Measurements from ENCODE around the gene CEP250. TPM values are rescaled to one million over a fixed set of nuclear protein-coding genes. Genes with fewer than 3 reads are reported as not detected.

Gene CEP250
- total RNA-seq, 1 experiment from 2014 or later = 56.6 TPM

DNA sequence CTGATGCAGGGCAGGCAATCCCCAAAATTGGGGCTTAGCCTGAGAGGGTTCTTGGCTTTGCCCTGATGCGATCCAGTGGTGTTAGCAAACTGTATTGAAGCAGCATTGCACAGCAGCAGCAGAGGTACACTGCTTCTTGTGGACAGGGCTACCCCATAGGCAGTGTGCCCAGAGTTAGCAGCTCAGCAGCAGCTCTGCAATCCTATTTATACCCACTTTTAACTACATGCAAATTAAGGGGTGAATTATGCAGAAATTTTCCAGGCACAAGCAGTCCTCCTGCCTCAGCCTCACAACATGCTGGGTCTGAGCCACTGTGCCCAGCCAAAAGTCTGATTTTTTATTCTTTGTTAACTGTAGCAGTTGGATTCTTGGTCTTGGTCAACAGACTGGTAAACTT lies 70.2 kb downstream of the CEP250 start:
- no peaks in the 10 kb centered on the region for H3K36me3 ChIP-seq (ENCODE audit: insufficient read depth, low read length, poor library complexity, severe bottlenecking)
- H3K4me1 ChIP-seq (ENCODE audit: insufficient read depth, low read length, poor library complexity, severe bottlenecking) = peaks cover 4% of the 10 kb centered on the region
- no peaks in the 10 kb centered on the region for H3K9me3 ChIP-seq (ENCODE audit: low read depth, low read length, poor library complexity, severe bottlenecking)
- BruUV-seq (replicated peaks) = no TSS peak
- POLR2A ChIA-PET (ENCODE audit: low non-redundant PET) = no interaction called here
- intact Hi-C loops (cut with micrococcal nuclease; ENCODE audit: unreplicated experiment) = no loop called here
- H3K27ac ChIP-seq (ENCODE audit: low read depth, low read length, poor library complexity, severe bottlenecking) = no peak overlapping the region
- CTCF ChIA-PET = no interaction called here
- peak; percentile 12 for DNase-seq (ENCODE audit: low spot score)
- no peak overlapping the region for H3K4me3 ChIP-seq (ENCODE audit: low read depth, low read length, poor library complexity, severe bottlenecking)
- TF ChIP-seq EZH2 (IDR thresholded peaks at IDR 0.05; ENCODE audit: borderline replicate concordance, low read depth, low read length, poor library complexity, severe bottlenecking) = no peak
- H3K27me3 ChIP-seq (replicated peaks; ENCODE audit: insufficient read depth, low read depth, low read length, poor library complexity) = no peaks in the 10 kb centered on the region

DNA sequence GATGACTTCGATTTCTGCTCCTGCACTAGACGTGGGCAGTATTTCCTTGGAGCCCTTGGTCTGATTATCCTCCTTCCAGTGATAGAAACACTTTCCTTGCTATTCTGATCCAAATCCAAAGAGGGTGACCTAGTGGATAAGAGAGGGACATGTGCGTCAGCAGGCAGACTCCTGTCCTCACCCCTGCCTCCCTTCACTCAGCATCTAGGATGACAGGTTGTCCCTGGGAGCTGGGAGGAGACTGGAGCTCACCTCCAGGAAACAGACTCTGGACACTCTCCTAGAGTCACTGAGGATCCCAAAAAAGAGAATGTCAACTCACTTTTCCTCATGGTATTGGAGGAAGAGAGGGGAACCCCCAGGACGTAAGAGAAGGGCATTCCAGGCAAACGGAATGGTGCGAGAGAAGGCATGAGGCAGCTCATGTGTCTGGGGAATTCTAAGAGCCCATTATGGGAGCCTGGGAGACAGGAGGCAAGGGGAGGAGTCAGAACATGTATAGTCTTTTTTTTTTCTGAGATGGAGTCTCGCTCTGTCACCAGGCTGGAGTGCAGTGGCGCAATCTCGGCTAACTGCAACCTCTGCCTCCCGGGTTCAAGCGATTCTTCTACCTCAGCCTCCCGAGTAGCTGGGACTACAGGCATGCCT lies 71.8 kb downstream of the CEP250 start:
- no TSS peak for BruUV-seq (replicated peaks)
- Histone ChIP-seq H3K9me3 (ENCODE audit: low read depth, low read length, poor library complexity, severe bottlenecking) (no peaks in the 10 kb centered on the region), H3K27me3 (replicated peaks; ENCODE audit: insufficient read depth, low read depth, low read length, poor library complexity) (no peaks in the 10 kb centered on the region), H3K4me1 (ENCODE audit: insufficient read depth, low read length, poor library complexity, severe bottlenecking) (peaks cover 4% of the 10 kb centered on the region), H3K4me3 (ENCODE audit: low read depth, low read length, poor library complexity, severe bottlenecking) (no peak overlapping the region), H3K27ac (ENCODE audit: low read depth, low read length, poor library complexity, severe bottlenecking) (no peak overlapping the region), H3K36me3 (ENCODE audit: insufficient read depth, low read length, poor library complexity, severe bottlenecking) (no peaks in the 10 kb centered on the region)
- TF ChIP-seq EZH2 (IDR thresholded peaks at IDR 0.05; ENCODE audit: borderline replicate concordance, low read depth, low read length, poor library complexity, severe bottlenecking) = no peak
- TF ChIP-seq, protein P1, sequence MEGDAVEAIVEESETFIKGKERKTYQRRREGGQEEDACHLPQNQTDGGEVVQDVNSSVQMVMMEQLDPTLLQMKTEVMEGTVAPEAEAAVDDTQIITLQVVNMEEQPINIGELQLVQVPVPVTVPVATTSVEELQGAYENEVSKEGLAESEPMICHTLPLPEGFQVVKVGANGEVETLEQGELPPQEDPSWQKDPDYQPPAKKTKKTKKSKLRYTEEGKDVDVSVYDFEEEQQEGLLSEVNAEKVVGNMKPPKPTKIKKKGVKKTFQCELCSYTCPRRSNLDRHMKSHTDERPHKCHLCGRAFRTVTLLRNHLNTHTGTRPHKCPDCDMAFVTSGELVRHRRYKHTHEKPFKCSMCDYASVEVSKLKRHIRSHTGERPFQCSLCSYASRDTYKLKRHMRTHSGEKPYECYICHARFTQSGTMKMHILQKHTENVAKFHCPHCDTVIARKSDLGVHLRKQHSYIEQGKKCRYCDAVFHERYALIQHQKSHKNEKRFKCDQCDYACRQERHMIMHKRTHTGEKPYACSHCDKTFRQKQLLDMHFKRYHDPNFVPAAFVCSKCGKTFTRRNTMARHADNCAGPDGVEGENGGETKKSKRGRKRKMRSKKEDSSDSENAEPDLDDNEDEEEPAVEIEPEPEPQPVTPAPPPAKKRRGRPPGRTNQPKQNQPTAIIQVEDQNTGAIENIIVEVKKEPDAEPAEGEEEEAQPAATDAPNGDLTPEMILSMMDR (conservative IDR thresholded peaks at IDR 0.05; ENCODE audit: low read depth, low read length) = no peak
- POLR2A ChIA-PET (ENCODE audit: low non-redundant PET) = no interaction called here
- intact Hi-C loops (cut with micrococcal nuclease; ENCODE audit: unreplicated experiment) = no loop called here
- no peak for DNase-seq (ENCODE audit: low spot score)
- CTCF ChIA-PET = no interaction called here

DNA sequence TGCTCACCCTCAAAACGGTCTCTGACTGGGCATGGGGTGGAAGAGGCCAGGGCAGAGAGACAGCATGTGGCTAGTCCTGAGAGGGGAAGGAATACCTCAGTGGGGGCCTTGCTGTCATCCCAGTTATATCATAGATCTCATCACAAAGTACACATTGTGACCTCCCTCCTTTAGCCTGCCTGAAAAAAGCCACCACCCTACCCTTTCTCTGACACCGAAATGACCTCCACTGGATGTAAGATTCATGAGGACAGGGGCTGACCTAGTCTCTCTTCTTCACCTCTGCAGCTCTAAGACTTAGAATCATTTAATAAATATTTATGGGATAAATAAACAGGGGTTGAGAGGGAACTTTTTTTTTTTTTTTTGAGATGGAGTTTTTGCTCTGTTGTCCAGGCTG lies 74.2 kb downstream of the CEP250 start, which contains the start of gene C20orf173:
Gene C20orf173, minus strand, starts transcription at position 101 of the 400 bp plus-strand sequence. CDS start 279 bp downstream, outside the sequence.
- ChIA-PET CTCF (no interaction called here), POLR2A (ENCODE audit: low non-redundant PET) (no interaction called here)
- Histone ChIP-seq H3K27me3 (replicated peaks; ENCODE audit: insufficient read depth, low read depth, low read length, poor library complexity) (no peaks in the 10 kb centered on the region), H3K9me3 (ENCODE audit: low read depth, low read length, poor library complexity, severe bottlenecking) (no peaks in the 10 kb centered on the region), H3K4me1 (ENCODE audit: insufficient read depth, low read length, poor library complexity, severe bottlenecking) (peaks cover 4% of the 10 kb centered on the region), H3K4me3 (ENCODE audit: low read depth, low read length, poor library complexity, severe bottlenecking) (no peak within 1 kb of the TSS), H3K36me3 (ENCODE audit: insufficient read depth, low read length, poor library complexity, severe bottlenecking) (no peaks in the 10 kb centered on the region), H3K27ac (ENCODE audit: low read depth, low read length, poor library complexity, severe bottlenecking) (no peak within 1 kb of the TSS)
- BruUV-seq (replicated peaks) = no TSS peak
- DNase-seq (ENCODE audit: low spot score) = no peak
- intact Hi-C loops (cut with micrococcal nuclease; ENCODE audit: unreplicated experiment) = no loop called here
- TF ChIP-seq, protein P1 (conservative IDR thresholded peaks at IDR 0.05; ENCODE audit: low read depth, low read length) = no peak
- TF ChIP-seq EZH2 (IDR thresholded peaks at IDR 0.05; ENCODE audit: borderline replicate concordance, low read depth, low read length, poor library complexity, severe bottlenecking) = no peak

DNA sequence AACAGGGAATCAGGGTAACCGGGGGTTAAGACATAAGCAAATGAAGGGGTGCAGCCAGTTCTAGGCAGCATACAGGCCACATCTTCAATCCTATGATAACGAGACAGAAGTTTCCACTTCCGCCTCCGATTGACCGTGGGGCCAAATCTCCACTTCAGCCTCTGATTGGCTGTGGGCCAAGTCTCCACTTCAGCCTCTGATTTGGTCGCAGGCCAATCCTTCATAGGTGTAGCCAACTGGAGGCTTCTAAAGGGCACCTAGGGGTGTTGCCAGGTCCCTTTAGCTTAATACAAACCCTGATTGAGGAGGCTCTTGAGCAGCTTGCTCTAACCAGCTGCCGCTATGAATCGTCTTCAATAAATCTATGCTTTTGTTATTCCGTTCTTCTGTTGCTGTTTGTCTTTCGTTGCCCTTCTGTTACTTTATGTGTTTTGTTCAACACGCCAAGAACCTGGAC lies 84.4 kb downstream of the CEP250 start:
- Histone ChIP-seq H3K9me3 (ENCODE audit: low read depth, low read length, poor library complexity, severe bottlenecking) (no peaks in the 10 kb centered on the region), H3K4me3 (ENCODE audit: low read depth, low read length, poor library complexity, severe bottlenecking) (no peak overlapping the region), H3K27ac (ENCODE audit: low read depth, low read length, poor library complexity, severe bottlenecking) (no peak overlapping the region), H3K4me1 (ENCODE audit: insufficient read depth, low read length, poor library complexity, severe bottlenecking) (peaks cover 7% of the 10 kb centered on the region), H3K27me3 (replicated peaks; ENCODE audit: insufficient read depth, low read depth, low read length, poor library complexity) (no peaks in the 10 kb centered on the region), H3K36me3 (ENCODE audit: insufficient read depth, low read length, poor library complexity, severe bottlenecking) (peaks cover 11% of the 10 kb centered on the region)
- intact Hi-C loops (cut with micrococcal nuclease; ENCODE audit: unreplicated experiment) = no loop called here
- CTCF ChIA-PET = no interaction called here
- BruUV-seq (replicated peaks) = no TSS peak
- POLR2A ChIA-PET (ENCODE audit: low non-redundant PET) = no interaction called here
- no peak for DNase-seq (ENCODE audit: low spot score)
- TF ChIP-seq, protein P1 (conservative IDR thresholded peaks at IDR 0.05; ENCODE audit: low read depth, low read length) = no peak
- no peak for TF ChIP-seq EZH2 (IDR thresholded peaks at IDR 0.05; ENCODE audit: borderline replicate concordance, low read depth, low read length, poor library complexity, severe bottlenecking)

Data from A673 (cell line).